ENCODE results near the gene THSD7A.

Gene THSD7A

GRCh38 chr7:11817111-11817740, 14.8 kb downstream of the THSD7A start:
- no peak for DNase-seq

- DNase-seq = no peak
Measured at GRCh38 chr7:11811709-11812108, 20.3 kb downstream of the THSD7A start.

- no peak for DNase-seq
Measured at GRCh38 chr7:11810043-11810625, 21.9 kb downstream of the THSD7A start.

GRCh38 chr7:11807000-11807399, 25.0 kb downstream of the THSD7A start:
- DNase-seq = no peak

GRCh38 chr7:11804621-11805020, 27.4 kb downstream of the THSD7A start:
- DNase-seq = no peak

GRCh38 chr7:11795231-11795630, 36.8 kb downstream of the THSD7A start:
- no peak for DNase-seq

GRCh38 chr7:11792166-11792565, 39.8 kb downstream of the THSD7A start:
- DNase-seq = no peak

- DNase-seq = no peak
Measured at GRCh38 chr7:11788568-11788967, 43.4 kb downstream of the THSD7A start.

- DNase-seq = no peak
Measured at GRCh38 chr7:11787534-11787933, 44.5 kb downstream of the THSD7A start.

- DNase-seq = no peak
Measured at GRCh38 chr7:11786186-11786585, 45.8 kb downstream of the THSD7A start.

- DNase-seq = no peak
Measured at GRCh38 chr7:11784769-11785536, 47.0 kb downstream of the THSD7A start.

- DNase-seq = no peak
Measured at GRCh38 chr7:11779864-11780674, 51.9 kb downstream of the THSD7A start.

- no peak for DNase-seq
Measured at GRCh38 chr7:11776039-11776438, 56.0 kb downstream of the THSD7A start.

- no peak for DNase-seq
Measured at GRCh38 chr7:11775401-11775800, 56.6 kb downstream of the THSD7A start.

GRCh38 chr7:11768263-11768662, 63.7 kb downstream of the THSD7A start:
- DNase-seq = no peak

GRCh38 chr7:11767148-11767547, 64.8 kb downstream of the THSD7A start:
- DNase-seq = no peak

GRCh38 chr7:11760372-11760771, 71.6 kb downstream of the THSD7A start:
- DNase-seq = no peak

GRCh38 chr7:11758627-11759111, 73.3 kb downstream of the THSD7A start:
- no peak for DNase-seq

- no peak for DNase-seq
Measured at GRCh38 chr7:11757153-11757552, 74.8 kb downstream of the THSD7A start.

GRCh38 chr7:11754933-11755332, 77.1 kb downstream of the THSD7A start:
- no peak for DNase-seq

- no peak for DNase-seq
Measured at GRCh38 chr7:11754123-11754522, 77.9 kb downstream of the THSD7A start.

- no peak for DNase-seq
Measured at GRCh38 chr7:11753433-11753832, 78.6 kb downstream of the THSD7A start.

GRCh38 chr7:11751807-11752389, 80.1 kb downstream of the THSD7A start:
- no peak for DNase-seq

Data from T-helper 9 cell (primary cell).